ENCODE data around the gene LRPPRC.

LRPPRC gene

GRCh38 chr2:43874776-43875451 is 120.9 kb downstream of the LRPPRC start:
- peak in 1 of 10 donors; percentile 59 for DNase-seq
- intact Hi-C loops (cut with DNase I): no loop called here

- intact Hi-C loops (cut with DNase I): no loop called here
- DNase-seq: peak in 1 of 10 donors; percentile 45
These were observed 123.6 kb downstream of the LRPPRC start for GRCh38 chr2:43872151-43872550.

- no peak for DNase-seq
- intact Hi-C loops (cut with DNase I): no loop called here
These were observed 140.5 kb downstream of the LRPPRC start for GRCh38 chr2:43855292-43855691.

GRCh38 chr2:43854671-43855070 is 141.1 kb downstream of the LRPPRC start:
- intact Hi-C loops (cut with DNase I): no loop called here
- DNase-seq: no peak

GRCh38 chr2:43853141-43854081 is 142.4 kb downstream of the LRPPRC start:
- DNase-seq: peak in 1 of 10 donors; percentile 86
- intact Hi-C loops (cut with DNase I): no loop called here

GRCh38 chr2:43852196-43852730 is 143.5 kb downstream of the LRPPRC start:
- intact Hi-C loops (cut with DNase I): no loop called here
- DNase-seq: no peak

- no peak for DNase-seq
- intact Hi-C loops (cut with DNase I): no loop called here
These were observed 144.5 kb downstream of the LRPPRC start for GRCh38 chr2:43851011-43851980.

GRCh38 chr2:43848214-43848613 is 147.6 kb downstream of the LRPPRC start:
- intact Hi-C loops (cut with DNase I): no loop called here
- no peak for DNase-seq

- DNase-seq: no peak
- intact Hi-C loops (cut with DNase I): no loop called here
These were observed 149.5 kb downstream of the LRPPRC start for GRCh38 chr2:43846140-43846793.

- intact Hi-C loops (cut with DNase I): no loop called here
- DNase-seq: no peak
These were observed 150.6 kb downstream of the LRPPRC start for GRCh38 chr2:43845181-43845580.

- no peak for DNase-seq
- intact Hi-C loops (cut with DNase I): no loop called here
These were observed 152.9 kb downstream of the LRPPRC start for GRCh38 chr2:43842866-43843226.

GRCh38 chr2:43841949-43842865 is 153.6 kb downstream of the LRPPRC start:
- DNase-seq: no peak
- intact Hi-C loops (cut with DNase I): no loop called here

- DNase-seq: no peak
- intact Hi-C loops (cut with DNase I): no loop called here
These were observed 154.8 kb downstream of the LRPPRC start for GRCh38 chr2:43840965-43841364.

- intact Hi-C loops (cut with DNase I): no loop called here
These were observed 155.8 kb downstream of the LRPPRC start for GRCh38 chr2:43839776-43840564.

GRCh38 chr2:43838560-43839267 is 157.1 kb downstream of the LRPPRC start, which contains the start of the genes ABCG5 and ABCG8:
ABCG5 (minus strand) TSS chr2:43838839; CDS start chr2:43838679, 160 bp downstream.
ABCG8 (plus strand) TSS chr2:43838971; CDS start chr2:43839054, 83 bp downstream.
- no peak for DNase-seq
- intact Hi-C loops (cut with DNase I): no loop called here

More at GRCh38 chr2:43839776-43840564, 155.8 kb downstream of the LRPPRC start:
- no peak for DNase-seq

GRCh38 chr2:43837831-43838559 is 157.8 kb downstream of the LRPPRC start:
- no peak for DNase-seq
- intact Hi-C loops (cut with DNase I): no loop called here

Measured in posterior cingulate gyrus (tissue), 11 donors.